Heart left ventricle (tissue), 13 donors: ENCODE data around the gene SEZ6L2.

Source experiments
- CTCF ChIP-seq, 12 donors: fragments of 200-600 bp; sonication (generic) in 4 of 12; IDR thresholded peaks; one replicate each; pipeline versions ENCODE4 v1.5.0 to v1.8.0; 2018 to 2022; ENCODE audit warnings: antibody characterized with exemption in 12 of 12, mild to moderate bottlenecking in 5 of 12
- POLR2A ChIP-seq, 2 donors: fragments of 450-650 bp; IDR thresholded peaks; one replicate each; pipeline ENCODE4 v1.6.1; 2017; ENCODE audit warnings: antibody characterized with exemption in 2 of 2, mild to moderate bottlenecking in 2 of 2, moderate library complexity in 2 of 2
- donor health status: ischemic (EF 13 %, LVEDD 7.1; RV severe dilation, severe dysfunction).
- donor health status: DM: no; HTN: yes; CAD: no.
- donor health status: DM: no; HTN: no; CAD: no.
- donor health status: ischemic (EF 25% LVEDD 6.9; RV normal size, moderate dysfunction).
- donor health status: ischemic (EF 25% LVEDD 5.7; RV mildly dilated, moderate dysfunction).
- donor health status: ischemic (EF 35%, LVEDD 5.7; RV mildly dilated, moderate dysfunction).
- donor health status: nonischemic (EF 11% LVEDD 7.7; RV severe dilation, severe dysfunction).
- donor health status: DM: yes; HTN: yes; CAD: no.
- donor health status: PGD.
- donor health status: ischemic (EF 29% LVEDD 5.4; RV normal size, mild dysfunction).
- donor health status: nonischemic (EF 23%, LVEDD 6.1; RV moderate dilation, normal function).

GRCh38 chr16:29911676-29912010 lies 12.3 kb upstream of the SEZ6L2 start:
- TF ChIP-seq CTCF (IDR thresholded peaks at IDR 0.05) (no peak), POLR2A (IDR thresholded peaks at IDR 0.05) (no peak)
